SU-DHL-6 (cell line): ENCODE results near the gene GDPD3.
A peak's percentile ranks its signal among the peaks of the same experiment; 100 is the strongest.
"Not testable (repeated sequence)": the region's sequence is repeated elsewhere in the genome, so short reads cannot be mapped to it uniquely, and the experiment has no call there.

Experiments
- H2AFZ ChIP-seq: fragments of 200-600 bp; sonication (generic); 2 replicates; pipeline ENCODE4 v1.6.1; 2014; ENCODE audit warnings: low read depth, mild to moderate bottlenecking, moderate library complexity, mixed read lengths, antibody characterized with exemption, low read length; ENCODE audit not compliant: severe bottlenecking
- H3F3A ChIP-seq: fragments of 200-600 bp; shearing (Covaris generic); 2 replicates; pipeline ENCODE4 v1.6.0; 2016; ENCODE audit warnings: antibody characterized with exemption, mild to moderate bottlenecking; ENCODE audit not compliant: insufficient read depth
- H3K27ac ChIP-seq: fragments of 200-600 bp; sonication (generic); 2 replicates; pipeline ENCODE4 v1.5.1; 2016; ENCODE audit warnings: low read depth, mild to moderate bottlenecking, low read length, moderate library complexity, mixed read lengths
- H3K27me3 ChIP-seq: fragments of 200-600 bp; sonication (generic), shearing (Covaris generic); 2 replicates; pipeline ENCODE4 v1.6.0; 2014; ENCODE audit warnings: mild to moderate bottlenecking, low read length
- H3K36me3 ChIP-seq: fragments of 200-600 bp; sonication (generic); 2 replicates; pipeline ENCODE4 v1.6.1; 2014; ENCODE audit warnings: mild to moderate bottlenecking, low read length, mixed read lengths
- H3K4me2 ChIP-seq: fragments of 300-600, 200-600 bp; shearing (Covaris generic), sonication (generic); 2 replicates; pipeline ENCODE4 v1.6.0; 2014; ENCODE audit warnings: low read length, low read depth, mild to moderate bottlenecking; ENCODE audit not compliant: poor library complexity, severe bottlenecking
- H3K4me3 ChIP-seq: fragments of 200-600 bp; sonication (generic); 2 replicates; pipeline ENCODE4 v1.5.1; 2014; ENCODE audit warnings: antibody characterized with exemption, low read length, mild to moderate bottlenecking, mixed read lengths; ENCODE audit not compliant: insufficient read depth, poor library complexity, severe bottlenecking
- H3K79me2 ChIP-seq: fragments of 200-600 bp; sonication (generic); 2 replicates; pipeline ENCODE4 v1.6.1; 2014; ENCODE audit warnings: mild to moderate bottlenecking, low read length, moderate library complexity; ENCODE audit not compliant: insufficient read depth
- H3K9ac ChIP-seq: fragments of 200-600 bp; sonication (generic); 2 replicates; pipeline ENCODE4 v1.7.0; 2014; ENCODE audit warnings: mild to moderate bottlenecking, low read length
- H3K9me2 ChIP-seq: fragments of 200-600 bp; sonication (generic); replicated peaks from 2 replicates; pipeline ENCODE4 v1.6.1; 2014; ENCODE audit warnings: low read length; ENCODE audit not compliant: insufficient read depth
- H3K9me3 ChIP-seq: fragments of 200-600 bp; sonication (generic); 2 replicates; pipeline ENCODE4 v1.6.1; 2014; ENCODE audit warnings: low read length, mixed read lengths; ENCODE audit not compliant: insufficient read depth
- H4K20me1 ChIP-seq: fragments of 200-600 bp; sonication (generic); 2 replicates; pipeline ENCODE4 v1.6.1; 2014; ENCODE audit warnings: low read depth, mild to moderate bottlenecking, antibody characterized with exemption, low read length, moderate library complexity, mixed read lengths
- CTCF ChIP-seq: fragments of 200-600 bp; sonication (generic); IDR thresholded peaks from one replicate; pipeline ENCODE4 v1.5.1; 2017; ENCODE audit warnings: antibody characterized with exemption, mild to moderate bottlenecking, low read length, moderate library complexity; ENCODE audit not compliant: insufficient read depth, poor library complexity, severe bottlenecking
- EZH2phosphoT487 ChIP-seq: fragments of 200-600 bp; sonication (generic), shearing (Covaris generic); conservative IDR thresholded peaks from 2 replicates; pipeline ENCODE4 v1.6.1; 2018; ENCODE audit warnings: mild to moderate bottlenecking, antibody characterized with exemption, low read length, moderate library complexity, mixed read lengths

The GDPD3 gene

GRCh38 chr16:30127993-30128392 lies 14.7 kb upstream of the GDPD3 start:
- H3K79me2 ChIP-seq: no peaks in the 10 kb centered on the region
- H3K9me2 ChIP-seq: no peaks in the 10 kb centered on the region
- H3K4me3 ChIP-seq: no peak overlapping the region
- H3F3A ChIP-seq: no peaks in the 10 kb centered on the region
- H4K20me1 ChIP-seq: no peaks in the 10 kb centered on the region
- H2AFZ ChIP-seq: no peak overlapping the region
- no peak for TF ChIP-seq CTCF
- H3K4me2 ChIP-seq: no peak overlapping the region
- no peaks in the 10 kb centered on the region for H3K36me3 ChIP-seq
- no peaks in the 10 kb centered on the region for H3K9me3 ChIP-seq
- no peak overlapping the region for H3K9ac ChIP-seq
- no peaks in the 10 kb centered on the region for H3K27me3 ChIP-seq
- H3K27ac ChIP-seq: no peak overlapping the region

- H3K79me2 ChIP-seq, H4K20me1 ChIP-seq, H3K36me3 ChIP-seq, H3K27me3 ChIP-seq, H3K9ac ChIP-seq, H3K9me2 ChIP-seq, H3F3A ChIP-seq, H3K4me3 ChIP-seq, H3K4me2 ChIP-seq, H2AFZ ChIP-seq, H3K27ac ChIP-seq, H3K9me3 ChIP-seq: not testable (repeated sequence)
Observed at GRCh38 chr16:30125690-30126089, 12.4 kb upstream of the GDPD3 start.

- no peaks in the 10 kb centered on the region for H3K36me3 ChIP-seq
- H3K9me3 ChIP-seq: no peaks in the 10 kb centered on the region
- no peak overlapping the region for H3K4me2 ChIP-seq
- 0 out of 2 replicates have a peak, but pooled peaks cover 4% of the 10 kb centered on the region for H3F3A ChIP-seq
- no peak overlapping the region for H3K9ac ChIP-seq
- no peak overlapping the region for H2AFZ ChIP-seq
- H3K4me3 ChIP-seq: no peak overlapping the region
- H3K9me2 ChIP-seq: no peaks in the 10 kb centered on the region
- H4K20me1 ChIP-seq: no peaks in the 10 kb centered on the region
- no peaks in the 10 kb centered on the region for H3K27me3 ChIP-seq
- TF ChIP-seq CTCF: no peak
- no peak for TF ChIP-seq EZH2phosphoT487
- no peaks in the 10 kb centered on the region for H3K79me2 ChIP-seq
- no peak overlapping the region for H3K27ac ChIP-seq
Observed at GRCh38 chr16:30124985-30125379, 11.6 kb upstream of the GDPD3 start.

GRCh38 chr16:30122604-30123160 lies 9.3 kb upstream of the GDPD3 start:
- Histone ChIP-seq H3K9ac (peak overlapping the region; percentile 93), H3K9me3 (no peaks in the 10 kb centered on the region), H3F3A (peaks cover 4% of the 10 kb centered on the region; the same call in 1 of the 2 replicates), H4K20me1 (no peaks in the 10 kb centered on the region), H3K27me3 (no peaks in the 10 kb centered on the region), H3K4me3 (peak overlapping the region; percentile 70), H2AFZ (peak overlapping the region; percentile 73), H3K4me2 (peak overlapping the region; percentile 74), H3K27ac (peak overlapping the region; percentile 57), H3K79me2 (no peaks in the 10 kb centered on the region), H3K9me2 (no peaks in the 10 kb centered on the region), H3K36me3 (no peaks in the 10 kb centered on the region)
- no peak for TF ChIP-seq EZH2phosphoT487
- no peak for TF ChIP-seq CTCF
